HepG2 (cell line): ENCODE measurements around the gene RIPK1. TPM values are rescaled to one million over a fixed set of nuclear protein-coding genes. Genes with fewer than 3 reads are reported as not detected.
"Not testable (repeated sequence)": the region's sequence is repeated elsewhere in the genome, so short reads cannot be mapped to it uniquely, and the experiment has no call there.

ENCODE experiments used
- ATAC-seq: fragments of 200-7000 bp; cut with Tn5 transposase; 3 replicates; pipeline ENCODE4 v1.9.1; 2020; ENCODE audit warnings: mild to moderate bottlenecking, moderate library complexity
- BruUV-seq: library from RNA; stranded (reverse); fragments of 400-500 nt; replicated peaks from 2 replicates; lab custom pipeline; 2021; lab: Mats Ljungman, UMichigan
- CTCF ChIA-PET: fragments of 300-600 bp; formaldehyde crosslinking; extraction: SDS; loops from one replicate; lab custom pipeline; 2021; ENCODE audit warnings: low total read pairs, inconsistent platforms, low intra/inter-chr PET ratio; lab: Yijun Ruan, JAX
- POLR2A ChIA-PET: fragments of 350-600 bp; sonication (Branson Sonifier 250); formaldehyde crosslinking; loops from one replicate; lab custom pipeline; 2020; ENCODE audit warnings: antibody characterized with exemption, inconsistent platforms; lab: Yijun Ruan, JAX
- DNase-seq: peaks from one replicate; pipeline ENCODE4 v3.0.0-alpha.2; 2015; ENCODE audit warnings: low spot score
- FAIRE-seq: peaks from 3 replicates; lab custom pipeline; 2011; peaks lifted over from hg19 to GRCh38; lab: Jason Lieb, UNC
- H2AFZ ChIP-seq: one replicate; pipeline ENCODE4 v1.6.1; 2011; ENCODE audit warnings: low read length, inconsistent platforms
- H3K27ac ChIP-seq: fragments of 300-600 bp; 3 replicates; pipeline ENCODE4 v1.8.0; 2011; ENCODE audit warnings: mixed run types, mild to moderate bottlenecking, mixed read lengths, low read length, inconsistent platforms; ENCODE audit not compliant: insufficient read depth; ENCODE audit errors: extremely low read length
- H3K27me3 ChIP-seq, 2 experiments: fragments of 200-600 bp in 1 of 2; 2 replicates in 1 of 2; 3 replicates in 1 of 2; pipeline versions ENCODE4 v1.6.0 to v1.8.0; 2011; ENCODE audit warnings: low read length in 2 of 2, mild to moderate bottlenecking in 2 of 2, moderate library complexity in 2 of 2, inconsistent platforms in 1 of 2; ENCODE audit not compliant: insufficient read depth in 2 of 2, control insufficient read depth in 1 of 2
- H3K36me3 ChIP-seq, 2 experiments: fragments of 200-600 bp in 1 of 2; replicated peaks in 1 of 2; 2 replicates in 1 of 2; 3 replicates in 1 of 2; pipeline versions ENCODE4 v1.5.1 to v1.8.0; 2011; ENCODE audit warnings: low read length in 2 of 2, inconsistent platforms in 1 of 2; ENCODE audit not compliant: insufficient read depth in 2 of 2, control insufficient read depth in 1 of 2
- H3K4me1 ChIP-seq: 2 replicates; pipeline ENCODE4 v1.5.1; 2012; ENCODE audit warnings: low read length, inconsistent platforms; ENCODE audit not compliant: insufficient read depth
- H3K4me2 ChIP-seq: 2 replicates; pipeline ENCODE4 v1.6.0; 2011; ENCODE audit warnings: low read depth, low read length, inconsistent platforms
- H3K4me3 ChIP-seq, 3 experiments: fragments of 200-600 bp in 1 of 3; sonication (generic), shearing (Covaris generic) in 1 of 3; replicated peaks in 1 of 3; 2 replicates each; pipeline ENCODE4 v1.5.1; 2011 to 2016; ENCODE audit warnings: low read length in 3 of 3, inconsistent platforms in 2 of 3, low read depth in 2 of 3, mild to moderate bottlenecking in 2 of 3, control low read depth in 1 of 3, mixed read lengths in 1 of 3; ENCODE audit not compliant: insufficient read depth in 1 of 3
- H3K79me2 ChIP-seq: one replicate; pipeline ENCODE4 v1.6.1; 2011; ENCODE audit warnings: low read length, inconsistent platforms; ENCODE audit not compliant: insufficient read depth
- H3K9ac ChIP-seq: 2 replicates; pipeline ENCODE4 v1.6.0; 2011; ENCODE audit warnings: mild to moderate bottlenecking, low read depth, low read length, inconsistent platforms; ENCODE audit not compliant: insufficient read depth
- H3K9me3 ChIP-seq: 2 replicates; pipeline ENCODE4 v1.5.1; 2012; ENCODE audit warnings: mild to moderate bottlenecking, low read length
- H4K20me1 ChIP-seq: 2 replicates; pipeline ENCODE4 v1.6.0; 2011; ENCODE audit warnings: inconsistent platforms, mild to moderate bottlenecking, low read length, moderate library complexity; ENCODE audit not compliant: insufficient read depth
- ZNF446 ChIP-seq: sonication (generic); formaldehyde crosslinking; IDR thresholded peaks from 2 replicates; pipeline ENCODE4 v1.5.0; 2020; ENCODE audit warnings: mild to moderate bottlenecking, missing genetic modification reagents
- ZNF562 ChIP-seq: sonication (generic); formaldehyde crosslinking; IDR thresholded peaks from 2 replicates; pipeline ENCODE4 v1.8.0; 2022; ENCODE audit warnings: missing genetic modification reagents, borderline replicate concordance
- WGBS: methylation state at CpG from one replicate; pipeline ENCODE4 v1.1.6; 2017; ENCODE audit warnings: low lambda C conversion rate; 5-methylcytosine and 5-hydroxymethylcytosine counted together
- in situ Hi-C: cut with HindIII; loops from 2 replicates; pipeline ENCODE4 v1.10.0; 2017; ENCODE audit warnings: low pct_unique_long_range_greater_than_20kb; ENCODE audit not compliant: extremely low pct_ligation_motif_present
- intact Hi-C: fragments of 100-400 bp; cut with micrococcal nuclease; formaldehyde crosslinking; loops from one replicate; pipeline ENCODE4 v1.10.0; 2022; ENCODE audit not compliant: unreplicated experiment
- polyA plus RNA-seq, 8 experiments: library from polyadenylated mRNA; depleted of rRNA in 3 of 8; stranded (reverse) in 7 of 8; unstranded in 1 of 8; fragments of >200 nt; fragmentation: Illumina TruSeq in 4 of 8; extraction: Trizol in 4 of 8; gene quantifications; 2 replicates each; pipeline versions ENCODE4 v1.2.1 to v1.2.3, GENCODE V29; 2011 to 2016; ENCODE audit warnings: low read depth in 4 of 8, missing spikeins in 1 of 8, mixed read lengths in 1 of 8; ENCODE audit not compliant: insufficient read depth in 1 of 8
- total RNA-seq, 5 experiments: library from RNA; depleted of rRNA; stranded (reverse); fragments of >200 nt; fragmentation: Illumina TruSeq; extraction: Trizol; gene quantifications; 2 replicates each; pipeline ENCODE4 v1.2.3, GENCODE V29; 2016; ENCODE audit warnings: low read depth in 1 of 5

The RIPK1 gene
- total and polyA plus RNA-seq, 2 of the 13 experiments (the other 11 are each of a cell fraction or from before 2014, with no cell fraction given) = 9.0 to 10.3 TPM

DNA sequence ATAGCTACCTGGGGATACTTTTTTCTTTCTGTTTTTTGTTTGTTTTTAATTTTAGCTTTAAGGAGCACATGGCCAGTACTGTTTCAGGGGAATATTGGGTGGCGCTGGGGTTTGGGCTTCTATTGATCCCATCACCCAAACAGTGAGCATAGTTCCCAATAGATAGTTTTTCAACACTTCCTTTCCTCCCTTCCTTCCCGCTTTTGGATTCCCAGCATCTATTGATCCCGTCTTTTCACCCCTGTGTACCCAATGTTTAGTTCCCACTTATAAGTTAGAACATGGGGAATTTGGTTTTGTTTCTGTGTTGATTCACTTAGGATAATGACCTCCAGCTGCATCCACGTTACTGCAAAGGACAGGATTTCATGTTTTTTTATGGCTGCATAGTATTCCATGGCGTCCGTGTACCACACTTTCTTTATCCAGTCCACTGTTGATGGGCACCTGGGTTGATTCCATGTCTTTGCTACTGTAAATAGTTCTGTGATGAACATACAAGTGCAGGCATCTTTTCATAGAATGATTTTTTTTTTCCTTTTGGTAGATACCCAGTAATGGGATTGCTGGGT, 48.5 kb upstream of the RIPK1 start:
- TF ChIP-seq ZNF562 (no peak), ZNF446 (no peak)
- H2AFZ ChIP-seq = no peak overlapping the region
- no peak for DNase-seq
- H3K36me3 ChIP-seq = peaks cover 12 to 35% of the 10 kb centered on the region in 2 experiments; a peak in 4 of 5 replicates
- no peaks in the 10 kb centered on the region for H4K20me1 ChIP-seq
- in situ Hi-C loops = no loop called here
- H3K4me3 ChIP-seq = no peak overlapping the region
- ATAC-seq = no peak
- CTCF ChIA-PET = no interaction called here
- intact Hi-C loops = no loop called here
- H3K79me2 ChIP-seq = no peaks in the 10 kb centered on the region
- no peak overlapping the region for H3K4me2 ChIP-seq
- POLR2A ChIA-PET = interaction anchor here (0.8 to 1.2 kb wide), 2 partner anchors 29 to 34 kb away, joined by 3 read pairs; no protein-coding TSS in a partner anchor
- no peak for FAIRE-seq
- H3K9ac ChIP-seq = no peak overlapping the region
- WGBS = 84% methylated on average over 6 of the region's 6 CpGs
- H3K4me1 ChIP-seq = peaks cover 2% of the 10 kb centered on the region
- H3K27me3 ChIP-seq = no peaks in the 10 kb centered on the region
- no peak overlapping the region for H3K27ac ChIP-seq
- no peaks in the 10 kb centered on the region for H3K9me3 ChIP-seq
- no TSS peak for BruUV-seq

DNA sequence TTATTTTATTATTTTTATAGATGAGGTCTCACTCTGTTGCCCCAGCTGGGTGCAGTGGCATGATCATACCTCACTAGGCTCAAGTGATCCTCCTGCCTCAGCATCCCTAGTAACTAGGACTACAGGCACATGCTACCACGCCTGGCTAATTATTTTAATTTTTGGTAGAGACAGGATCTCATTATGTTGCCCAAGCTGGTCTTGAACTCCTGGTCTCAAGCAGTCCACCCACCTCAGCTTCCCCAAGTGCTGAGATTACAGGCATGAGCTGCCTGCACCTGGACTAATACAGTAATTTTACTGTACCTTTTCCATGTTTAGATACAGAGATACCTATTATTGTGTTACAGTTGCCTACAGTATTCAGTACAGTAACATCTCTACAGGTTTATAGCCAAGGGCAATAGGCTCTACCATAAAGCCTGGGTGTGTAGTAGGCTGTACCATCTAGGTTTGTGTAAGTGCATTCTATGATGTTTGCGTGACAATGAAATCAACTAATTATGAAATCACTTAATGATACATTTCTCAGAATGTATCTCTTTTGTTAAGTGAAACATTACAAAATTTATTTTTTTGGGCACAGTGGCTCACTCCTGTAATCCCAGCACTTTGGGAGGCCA, 47.2 kb upstream of the RIPK1 start:
- ATAC-seq, H3K4me2 ChIP-seq, H3K27ac ChIP-seq, H3K79me2 ChIP-seq, H3K9ac ChIP-seq, in situ Hi-C loops, H2AFZ ChIP-seq, H4K20me1 ChIP-seq, CTCF ChIA-PET, H3K27me3 ChIP-seq, H3K9me3 ChIP-seq, FAIRE-seq, BruUV-seq, intact Hi-C loops, DNase-seq, H3K4me3 ChIP-seq: not testable (repeated sequence)
- H3K36me3 ChIP-seq = peaks cover 5 to 25% of the 10 kb centered on the region in 2 experiments; a peak in 4 of 5 replicates
- H3K4me1 ChIP-seq = peaks cover 14% of the 10 kb centered on the region
- 100% methylated on average over 1 of the region's 2 CpGs for WGBS
- POLR2A ChIA-PET = interaction anchor here (1.2 kb wide), 1 partner anchor 31 kb away, joined by 3 read pairs; no protein-coding TSS in a partner anchor
